ENCODE results near the gene LGI1.
A peak's percentile ranks its signal among the peaks of the same experiment; 100 is the strongest.

Gene LGI1

GRCh38 chr10:93742633-93743349 is 14.9 kb upstream of the LGI1 start:
- H4K20me1 ChIP-seq (ENCODE audit: insufficient read depth, low read length) = no peaks in the 10 kb centered on the region
- H3K36me3 ChIP-seq (ENCODE audit: insufficient read depth, low read length) = no peaks in the 10 kb centered on the region
- H2AFZ ChIP-seq (ENCODE audit: low read length) = no peak overlapping the region
- H3K27ac ChIP-seq (ENCODE audit: low read depth, low read length, poor library complexity, severe bottlenecking) = no peak overlapping the region
- H3K9me2 ChIP-seq (ENCODE audit: low read depth, low read length) = no peaks in the 10 kb centered on the region
- H3K9ac ChIP-seq (ENCODE audit: low read length) = no peak overlapping the region
- H3K4me1 ChIP-seq (ENCODE audit: insufficient read depth, low read length, severe bottlenecking) = no peaks in the 10 kb centered on the region
- H3K4me2 ChIP-seq (ENCODE audit: low read length) = no peak overlapping the region
- no peaks in the 10 kb centered on the region for H3K9me3 ChIP-seq (ENCODE audit: low read length)
- H3K4me3 ChIP-seq (ENCODE audit: low read depth, low read length, poor library complexity, severe bottlenecking) = no peak overlapping the region
- H3F3A ChIP-seq (ENCODE audit: insufficient read depth, low read length) = no peaks in the 10 kb centered on the region
- no peaks in the 10 kb centered on the region for H3K27me3 ChIP-seq (ENCODE audit: insufficient read depth, low read length)
- H3K79me2 ChIP-seq (ENCODE audit: insufficient read depth, low read length) = no peaks in the 10 kb centered on the region
- TF ChIP-seq, protein P1, sequence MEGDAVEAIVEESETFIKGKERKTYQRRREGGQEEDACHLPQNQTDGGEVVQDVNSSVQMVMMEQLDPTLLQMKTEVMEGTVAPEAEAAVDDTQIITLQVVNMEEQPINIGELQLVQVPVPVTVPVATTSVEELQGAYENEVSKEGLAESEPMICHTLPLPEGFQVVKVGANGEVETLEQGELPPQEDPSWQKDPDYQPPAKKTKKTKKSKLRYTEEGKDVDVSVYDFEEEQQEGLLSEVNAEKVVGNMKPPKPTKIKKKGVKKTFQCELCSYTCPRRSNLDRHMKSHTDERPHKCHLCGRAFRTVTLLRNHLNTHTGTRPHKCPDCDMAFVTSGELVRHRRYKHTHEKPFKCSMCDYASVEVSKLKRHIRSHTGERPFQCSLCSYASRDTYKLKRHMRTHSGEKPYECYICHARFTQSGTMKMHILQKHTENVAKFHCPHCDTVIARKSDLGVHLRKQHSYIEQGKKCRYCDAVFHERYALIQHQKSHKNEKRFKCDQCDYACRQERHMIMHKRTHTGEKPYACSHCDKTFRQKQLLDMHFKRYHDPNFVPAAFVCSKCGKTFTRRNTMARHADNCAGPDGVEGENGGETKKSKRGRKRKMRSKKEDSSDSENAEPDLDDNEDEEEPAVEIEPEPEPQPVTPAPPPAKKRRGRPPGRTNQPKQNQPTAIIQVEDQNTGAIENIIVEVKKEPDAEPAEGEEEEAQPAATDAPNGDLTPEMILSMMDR (IDR thresholded peaks at IDR 0.05; ENCODE audit: low read length) = no peak
- no peak for TF ChIP-seq EZH2 (IDR thresholded peaks at IDR 0.05; ENCODE audit: borderline replicate concordance, low read length)

DNA sequence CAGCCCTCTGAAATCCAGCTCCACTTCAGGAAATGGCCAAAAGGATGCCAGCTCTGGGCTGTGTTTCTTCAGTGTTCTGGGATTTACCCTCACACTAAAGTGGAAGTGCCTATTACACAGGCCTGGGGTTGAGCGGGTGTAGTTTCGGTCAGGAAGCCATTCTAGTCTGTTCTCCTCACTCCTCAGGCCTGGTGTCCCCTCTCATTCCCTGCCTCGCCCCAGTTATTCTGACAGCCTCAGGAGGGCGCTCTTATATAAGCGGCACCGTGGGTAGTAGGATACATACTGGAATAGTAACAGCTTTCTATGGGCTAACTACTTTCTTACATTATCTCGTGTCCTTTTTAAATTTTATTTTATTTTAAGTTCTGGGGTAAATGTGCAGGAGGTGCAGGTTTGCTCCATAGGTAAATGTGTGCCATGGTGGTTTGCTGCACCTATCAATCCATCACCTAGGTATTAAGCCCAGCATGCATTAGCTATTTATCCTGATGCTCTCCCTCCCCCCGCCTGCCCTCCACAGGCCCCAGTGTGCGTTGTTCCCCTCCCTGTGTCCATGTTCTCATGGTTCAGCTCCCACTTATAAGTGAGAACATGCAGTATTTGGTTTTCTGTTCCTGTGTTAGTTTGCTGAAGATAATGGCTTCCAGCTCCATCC is 12.2 kb upstream of the LGI1 start:
- no peak overlapping the region for H3K9ac ChIP-seq (ENCODE audit: low read length)
- no peaks in the 10 kb centered on the region for H3K9me3 ChIP-seq (ENCODE audit: low read length)
- no peaks in the 10 kb centered on the region for H3F3A ChIP-seq (ENCODE audit: insufficient read depth, low read length)
- no peaks in the 10 kb centered on the region for H3K36me3 ChIP-seq (ENCODE audit: insufficient read depth, low read length)
- no peak overlapping the region for H3K27ac ChIP-seq (ENCODE audit: low read depth, low read length, poor library complexity, severe bottlenecking)
- no peaks in the 10 kb centered on the region for H4K20me1 ChIP-seq (ENCODE audit: insufficient read depth, low read length)
- no peaks in the 10 kb centered on the region for H3K79me2 ChIP-seq (ENCODE audit: insufficient read depth, low read length)
- no peak overlapping the region for H2AFZ ChIP-seq (ENCODE audit: low read length)
- no peak for TF ChIP-seq EZH2 (IDR thresholded peaks at IDR 0.05; ENCODE audit: borderline replicate concordance, low read length)
- TF ChIP-seq, protein P1 (IDR thresholded peaks at IDR 0.05; ENCODE audit: low read length) = peak; percentile 19; the same call in 1 of the 2 replicates
- no peaks in the 10 kb centered on the region for H3K4me1 ChIP-seq (ENCODE audit: insufficient read depth, low read length, severe bottlenecking)
- no peaks in the 10 kb centered on the region for H3K27me3 ChIP-seq (ENCODE audit: insufficient read depth, low read length)
- no peak overlapping the region for H3K4me2 ChIP-seq (ENCODE audit: low read length)
- H3K4me3 ChIP-seq (ENCODE audit: low read depth, low read length, poor library complexity, severe bottlenecking) = no peak overlapping the region
- H3K9me2 ChIP-seq (ENCODE audit: low read depth, low read length) = no peaks in the 10 kb centered on the region

GRCh38 chr10:93746844-93747284 is 10.9 kb upstream of the LGI1 start:
- no peaks in the 10 kb centered on the region for H3K27me3 ChIP-seq (ENCODE audit: insufficient read depth, low read length)
- TF ChIP-seq, protein P1 (IDR thresholded peaks at IDR 0.05; ENCODE audit: low read length) = peak; percentile 38; the same call in 1 of the 2 replicates
- no peak for TF ChIP-seq EZH2 (IDR thresholded peaks at IDR 0.05; ENCODE audit: borderline replicate concordance, low read length)
- no peaks in the 10 kb centered on the region for H3K79me2 ChIP-seq (ENCODE audit: insufficient read depth, low read length)
- H3F3A ChIP-seq (ENCODE audit: insufficient read depth, low read length) = no peaks in the 10 kb centered on the region
- H3K9ac ChIP-seq (ENCODE audit: low read length) = no peak overlapping the region
- H2AFZ ChIP-seq (ENCODE audit: low read length) = no peak overlapping the region
- H3K9me2 ChIP-seq (ENCODE audit: low read depth, low read length) = no peaks in the 10 kb centered on the region
- H3K27ac ChIP-seq (ENCODE audit: low read depth, low read length, poor library complexity, severe bottlenecking) = no peak overlapping the region
- H3K4me2 ChIP-seq (ENCODE audit: low read length) = no peak overlapping the region
- H3K4me3 ChIP-seq (ENCODE audit: low read depth, low read length, poor library complexity, severe bottlenecking) = no peak overlapping the region
- no peaks in the 10 kb centered on the region for H3K36me3 ChIP-seq (ENCODE audit: insufficient read depth, low read length)
- H4K20me1 ChIP-seq (ENCODE audit: insufficient read depth, low read length) = no peaks in the 10 kb centered on the region
- H3K4me1 ChIP-seq (ENCODE audit: insufficient read depth, low read length, severe bottlenecking) = no peaks in the 10 kb centered on the region
- H3K9me3 ChIP-seq (ENCODE audit: low read length) = no peaks in the 10 kb centered on the region
